ENCODE results near the gene SPOUT1. TPM values are rescaled to one million over a fixed set of nuclear protein-coding genes. Genes with fewer than 3 reads are reported as not detected.

The SPOUT1 gene
- total and polyA plus RNA-seq, 2 of the 13 experiments (the other 11 are each of a cell fraction or from before 2014, with no cell fraction given): 39.0 to 45.8 TPM

DNA sequence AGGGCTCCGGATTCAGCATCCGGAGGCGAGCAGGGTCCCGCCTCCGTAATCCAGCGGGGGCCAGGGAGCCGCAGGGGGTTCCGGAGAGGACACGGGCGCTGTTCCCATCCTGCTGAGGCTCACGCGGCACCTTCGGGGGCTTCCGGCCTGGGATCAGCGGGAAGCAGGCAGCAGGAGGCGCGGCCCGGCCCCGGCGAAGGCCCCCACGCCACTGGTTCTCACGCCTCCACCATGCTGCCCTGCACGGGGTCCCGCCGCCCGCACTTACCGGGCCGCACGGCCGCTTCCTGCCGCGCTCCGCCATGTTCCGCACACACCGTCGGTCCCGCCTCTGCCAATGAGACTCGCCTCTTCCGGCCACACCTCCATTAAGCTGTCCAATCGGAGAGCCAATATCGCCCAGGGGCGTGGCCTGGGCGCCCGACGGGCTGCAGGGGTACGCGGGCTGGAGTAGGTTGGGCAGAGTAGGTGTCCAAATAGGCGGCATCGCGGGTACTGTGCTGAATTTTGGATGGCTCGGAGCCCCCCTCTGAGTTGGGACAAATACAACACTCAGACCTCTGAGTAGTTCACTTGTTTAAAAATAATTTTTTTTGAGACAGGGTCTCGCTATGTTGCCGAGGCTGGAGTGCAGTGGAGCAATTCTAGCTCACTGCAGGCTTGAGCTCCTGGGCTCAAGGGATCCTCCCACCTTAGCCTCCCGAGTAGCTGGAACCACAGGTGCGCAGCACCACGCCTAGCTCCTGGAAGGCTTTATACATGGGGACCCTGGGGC is at the start of gene SPOUT1 (continued):
- 0 out of 2 replicates have a peak, but pooled peaks have one; percentile 45 for TF ChIP-seq RERE (CRISPR knock-in tag; IDR thresholded peaks at IDR 0.05; ENCODE audit: low read depth)
- TF ChIP-seq ZNF143 (CRISPR knock-in tag; IDR thresholded peaks at IDR 0.05): no peak; the same call in 1 of the 2 replicates
- peak; percentile 76; the same call in 1 of the 2 replicates for TF ChIP-seq NFKB2 (CRISPR knock-in tag; IDR thresholded peaks at IDR 0.05; ENCODE audit: borderline replicate concordance)
- TF ChIP-seq, protein P1, sequence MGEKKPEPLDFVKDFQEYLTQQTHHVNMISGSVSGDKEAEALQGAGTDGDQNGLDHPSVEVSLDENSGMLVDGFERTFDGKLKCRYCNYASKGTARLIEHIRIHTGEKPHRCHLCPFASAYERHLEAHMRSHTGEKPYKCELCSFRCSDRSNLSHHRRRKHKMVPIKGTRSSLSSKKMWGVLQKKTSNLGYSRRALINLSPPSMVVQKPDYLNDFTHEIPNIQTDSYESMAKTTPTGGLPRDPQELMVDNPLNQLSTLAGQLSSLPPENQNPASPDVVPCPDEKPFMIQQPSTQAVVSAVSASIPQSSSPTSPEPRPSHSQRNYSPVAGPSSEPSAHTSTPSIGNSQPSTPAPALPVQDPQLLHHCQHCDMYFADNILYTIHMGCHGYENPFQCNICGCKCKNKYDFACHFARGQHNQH (CRISPR knock-in tag; IDR thresholded peaks at IDR 0.05): peak; percentile 79; the same call in 1 of the 2 replicates
- TF ChIP-seq TAF15 (IDR thresholded peaks at IDR 0.05; ENCODE audit: low read depth, low read length, poor library complexity, severe bottlenecking): no peak
- no peak for TF ChIP-seq RNF219 (CRISPR knock-in tag; IDR thresholded peaks at IDR 0.05)
- TF ChIP-seq SOX6 (IDR thresholded peaks at IDR 0.05): no peak
- TF ChIP-seq SOX6 (CRISPR knock-in tag; IDR thresholded peaks at IDR 0.05): peak; percentile 39; the same call in 1 of the 2 replicates
- TF ChIP-seq WIZ (CRISPR knock-in tag; IDR thresholded peaks at IDR 0.05): no peak; the same call in 1 of the 2 replicates
- no peak; the same call in 1 of the 2 replicates for TF ChIP-seq ZNF629 (CRISPR knock-in tag; conservative IDR thresholded peaks at IDR 0.05)
- TF ChIP-seq, protein P2, sequence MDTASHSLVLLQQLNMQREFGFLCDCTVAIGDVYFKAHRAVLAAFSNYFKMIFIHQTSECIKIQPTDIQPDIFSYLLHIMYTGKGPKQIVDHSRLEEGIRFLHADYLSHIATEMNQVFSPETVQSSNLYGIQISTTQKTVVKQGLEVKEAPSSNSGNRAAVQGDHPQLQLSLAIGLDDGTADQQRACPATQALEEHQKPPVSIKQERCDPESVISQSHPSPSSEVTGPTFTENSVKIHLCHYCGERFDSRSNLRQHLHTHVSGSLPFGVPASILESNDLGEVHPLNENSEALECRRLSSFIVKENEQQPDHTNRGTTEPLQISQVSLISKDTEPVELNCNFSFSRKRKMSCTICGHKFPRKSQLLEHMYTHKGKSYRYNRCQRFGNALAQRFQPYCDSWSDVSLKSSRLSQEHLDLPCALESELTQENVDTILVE (CRISPR knock-in tag; IDR thresholded peaks at IDR 0.05): 0 out of 2 replicates have a peak, but pooled peaks have one; percentile 36
- peak; percentile 90 for TF ChIP-seq ZNF256 (CRISPR knock-in tag; conservative IDR thresholded peaks at IDR 0.05)
- no peak for TF ChIP-seq HMGXB3 (CRISPR knock-in tag; IDR thresholded peaks at IDR 0.05; ENCODE audit: borderline replicate concordance)
